D341Med (cell line): ENCODE measurements around the gene HOMER2.

Experiments
- DNase-seq: peaks from one replicate; pipeline ENCODE4 v3.0.0; 2012; ENCODE audit warnings: low spot score

The HOMER2 gene

GRCh38 chr15:82928711-82929110, 23.8 kb downstream of the HOMER2 start:
- DNase-seq: no peak

- no peak for DNase-seq
Measured at GRCh38 chr15:82923744-82924143, 28.8 kb downstream of the HOMER2 start.

GRCh38 chr15:82922737-82923136, 29.8 kb downstream of the HOMER2 start:
- no peak for DNase-seq

- DNase-seq: no peak
Measured at GRCh38 chr15:82921939-82922338, 30.6 kb downstream of the HOMER2 start.

GRCh38 chr15:82921242-82921641, 31.3 kb downstream of the HOMER2 start:
- DNase-seq: no peak

- no peak for DNase-seq
Measured at GRCh38 chr15:82919231-82919886, 33.2 kb downstream of the HOMER2 start.

- no peak for DNase-seq
Measured at GRCh38 chr15:82918607-82919230, 33.8 kb downstream of the HOMER2 start.

- DNase-seq: no peak
Measured at GRCh38 chr15:82918162-82918561, 34.4 kb downstream of the HOMER2 start.

GRCh38 chr15:82917249-82917648, 35.3 kb downstream of the HOMER2 start:
- no peak for DNase-seq

- no peak for DNase-seq
Measured at GRCh38 chr15:82916161-82916952, 36.2 kb downstream of the HOMER2 start.

- DNase-seq: no peak
Measured at GRCh38 chr15:82914396-82914795, 38.1 kb downstream of the HOMER2 start.

- no peak for DNase-seq
Measured at GRCh38 chr15:82911458-82911857, 41.1 kb downstream of the HOMER2 start.

GRCh38 chr15:82910721-82911120, 41.8 kb downstream of the HOMER2 start:
- no peak for DNase-seq

GRCh38 chr15:82909080-82909815, 43.3 kb downstream of the HOMER2 start:
- DNase-seq: no peak

GRCh38 chr15:82907350-82907749, 45.2 kb downstream of the HOMER2 start:
- DNase-seq: no peak

GRCh38 chr15:82904574-82904973, 47.9 kb downstream of the HOMER2 start:
- DNase-seq: no peak

- no peak for DNase-seq
Measured at GRCh38 chr15:82903511-82903910, 49.0 kb downstream of the HOMER2 start.

- DNase-seq: no peak
Measured at GRCh38 chr15:82901114-82901805, 51.3 kb downstream of the HOMER2 start.

- no peak for DNase-seq
Measured at GRCh38 chr15:82900511-82901060, 51.9 kb downstream of the HOMER2 start.

GRCh38 chr15:82898961-82899360, 53.6 kb downstream of the HOMER2 start:
- no peak for DNase-seq

GRCh38 chr15:82895983-82896382, 56.5 kb downstream of the HOMER2 start:
- DNase-seq: no peak
